HL-60/S4 treated with retinoic acid at 250 ng/mL for 4 days and 3 days (cell line): ENCODE data around the gene FBXW11.

ENCODE experiments used
- in situ Hi-C: fragments of 300-500 bp; cut with MboI; formaldehyde crosslinking; loops from 2 replicates; pipeline ENCODE4 v1.7.0; 2022; ENCODE audit warnings: low sequenced_read_pairs

The FBXW11 gene

GRCh38 chr5:171874234-171874633 is 132.2 kb downstream of the FBXW11 start:
- in situ Hi-C loops: no loop called here

- in situ Hi-C loops: no loop called here
Measured at GRCh38 chr5:171872666-171873065, 133.8 kb downstream of the FBXW11 start.

- in situ Hi-C loops: no loop called here
Measured at GRCh38 chr5:171871711-171872110, 134.7 kb downstream of the FBXW11 start.

GRCh38 chr5:171869956-171870355 is 136.5 kb downstream of the FBXW11 start:
- in situ Hi-C loops: no loop called here

GRCh38 chr5:171868236-171868635 is 138.2 kb downstream of the FBXW11 start:
- in situ Hi-C loops: no loop called here

GRCh38 chr5:171867786-171868185 is 138.7 kb downstream of the FBXW11 start:
- in situ Hi-C loops: no loop called here

GRCh38 chr5:171865471-171865870 is 141.0 kb downstream of the FBXW11 start:
- in situ Hi-C loops: no loop called here

- in situ Hi-C loops: no loop called here
Measured at GRCh38 chr5:171863935-171864334, 142.5 kb downstream of the FBXW11 start.

GRCh38 chr5:171862624-171863023 is 143.8 kb downstream of the FBXW11 start:
- in situ Hi-C loops: no loop called here

- in situ Hi-C loops: no loop called here
Measured at GRCh38 chr5:171861381-171861780, 145.1 kb downstream of the FBXW11 start.

- in situ Hi-C loops: no loop called here
Measured at GRCh38 chr5:171858303-171858702, 148.1 kb downstream of the FBXW11 start.

GRCh38 chr5:171857489-171857876 is 149.0 kb downstream of the FBXW11 start:
- in situ Hi-C loops: no loop called here

- in situ Hi-C loops: no loop called here
Measured at GRCh38 chr5:171855798-171856763, 150.4 kb downstream of the FBXW11 start.

GRCh38 chr5:171855265-171855664 is 151.2 kb downstream of the FBXW11 start:
- in situ Hi-C loops: no loop called here

- in situ Hi-C loops: no loop called here
Measured at GRCh38 chr5:171852255-171852681, 154.2 kb downstream of the FBXW11 start.

GRCh38 chr5:171851251-171851650 is 155.2 kb downstream of the FBXW11 start:
- in situ Hi-C loops: no loop called here

GRCh38 chr5:171850324-171850947 is 156.0 kb downstream of the FBXW11 start:
- in situ Hi-C loops: no loop called here

GRCh38 chr5:171849585-171850323 is 156.7 kb downstream of the FBXW11 start:
- in situ Hi-C loops: no loop called here

- in situ Hi-C loops: no loop called here
Measured at GRCh38 chr5:171848911-171849520, 157.4 kb downstream of the FBXW11 start.

- in situ Hi-C loops: no loop called here
Measured at GRCh38 chr5:171848486-171848885, 158.0 kb downstream of the FBXW11 start.

GRCh38 chr5:171848006-171848405 is 158.4 kb downstream of the FBXW11 start:
- in situ Hi-C loops: no loop called here
